Astrocyte (in vitro differentiated cells and primary cell): ENCODE results near the gene APBB2.
"Not testable (repeated sequence)": the region's sequence is repeated elsewhere in the genome, so short reads cannot be mapped to it uniquely, and the experiment has no call there.

ENCODE experiments used
- EZH2 ChIP-seq: IDR thresholded peaks from 2 replicates; pipeline ENCODE4 v1.6.1; 2012; ENCODE audit warnings: mild to moderate bottlenecking, low read length, inconsistent platforms; ENCODE audit not compliant: insufficient read depth
- TF ChIP-seq, protein P1 (sequence below): IDR thresholded peaks from 2 replicates; pipeline ENCODE4 v1.5.1; 2011; ENCODE audit warnings: low read depth, mild to moderate bottlenecking, inconsistent platforms, low read length, moderate library complexity; ENCODE audit not compliant: insufficient read depth

GRCh38 chr4:41049176-41049575 lies 165.2 kb downstream of the APBB2 start:
- TF ChIP-seq, protein P1, sequence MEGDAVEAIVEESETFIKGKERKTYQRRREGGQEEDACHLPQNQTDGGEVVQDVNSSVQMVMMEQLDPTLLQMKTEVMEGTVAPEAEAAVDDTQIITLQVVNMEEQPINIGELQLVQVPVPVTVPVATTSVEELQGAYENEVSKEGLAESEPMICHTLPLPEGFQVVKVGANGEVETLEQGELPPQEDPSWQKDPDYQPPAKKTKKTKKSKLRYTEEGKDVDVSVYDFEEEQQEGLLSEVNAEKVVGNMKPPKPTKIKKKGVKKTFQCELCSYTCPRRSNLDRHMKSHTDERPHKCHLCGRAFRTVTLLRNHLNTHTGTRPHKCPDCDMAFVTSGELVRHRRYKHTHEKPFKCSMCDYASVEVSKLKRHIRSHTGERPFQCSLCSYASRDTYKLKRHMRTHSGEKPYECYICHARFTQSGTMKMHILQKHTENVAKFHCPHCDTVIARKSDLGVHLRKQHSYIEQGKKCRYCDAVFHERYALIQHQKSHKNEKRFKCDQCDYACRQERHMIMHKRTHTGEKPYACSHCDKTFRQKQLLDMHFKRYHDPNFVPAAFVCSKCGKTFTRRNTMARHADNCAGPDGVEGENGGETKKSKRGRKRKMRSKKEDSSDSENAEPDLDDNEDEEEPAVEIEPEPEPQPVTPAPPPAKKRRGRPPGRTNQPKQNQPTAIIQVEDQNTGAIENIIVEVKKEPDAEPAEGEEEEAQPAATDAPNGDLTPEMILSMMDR = not testable (repeated sequence)
- not testable (repeated sequence) for TF ChIP-seq EZH2
